Panc1 (cell line): ENCODE data around the gene KIF26A.
"Not testable (repeated sequence)": the region's sequence is repeated elsewhere in the genome, so short reads cannot be mapped to it uniquely, and the experiment has no call there.

Experiments used
- CTCF ChIP-seq: fragments of 450-650 bp; IDR thresholded peaks from 2 replicates; pipeline ENCODE4 v1.5.1; 2017; ENCODE audit warnings: mild to moderate bottlenecking
- POLR2AphosphoS5 ChIP-seq: IDR thresholded peaks from 2 replicates; pipeline ENCODE4 v1.6.1; 2012; ENCODE audit warnings: mild to moderate bottlenecking, low read depth, low read length, moderate library complexity
- REST ChIP-seq, 2 experiments: IDR thresholded peaks; 2 replicates each; pipeline ENCODE4 v1.6.1; 2011 to 2012; ENCODE audit warnings: low read depth in 2 of 2, control low read depth in 1 of 2, low read length in 1 of 2, mild to moderate bottlenecking in 1 of 2, moderate library complexity in 1 of 2; ENCODE audit not compliant: insufficient read depth in 1 of 2
- SIN3A ChIP-seq: IDR thresholded peaks from 2 replicates; pipeline ENCODE4 v1.6.1; 2012; ENCODE audit warnings: low read depth, mild to moderate bottlenecking, low read length, moderate library complexity, borderline replicate concordance; ENCODE audit not compliant: insufficient read depth

GRCh38 chr14:104208331-104208730 lies 69.9 kb downstream of the KIF26A start:
- not testable (repeated sequence) for TF ChIP-seq CTCF; POLR2AphosphoS5; REST (IDR thresholded peaks at IDR 0.05; ENCODE audit: insufficient read depth in 1 of 2, low read depth in 2 of 2, low read length in 1 of 2); SIN3A
